GM12892 (cell line): ENCODE measurements around the gene RRN3.
"Not testable (repeated sequence)": the region's sequence is repeated elsewhere in the genome, so short reads cannot be mapped to it uniquely, and the experiment has no call there.

Source experiments
- POLR2A ChIP-seq: IDR thresholded peaks from 2 replicates; pipeline ENCODE4 v1.6.1; 2011; ENCODE audit warnings: low read depth, low read length, control low read depth
- POLR2AphosphoS5 ChIP-seq: IDR thresholded peaks from 2 replicates; pipeline ENCODE4 v1.6.1; 2011; ENCODE audit warnings: low read depth, low read length, control low read depth

GRCh38 chr16:15066690-15067089 is 27.4 kb downstream of the RRN3 start:
- not testable (repeated sequence) for TF ChIP-seq POLR2A, POLR2AphosphoS5
